ENCODE results near the gene SUN1.
A peak's percentile ranks its signal among the peaks of the same experiment; 100 is the strongest.

Gene SUN1

GRCh38 chr7:908591-909357 lies 76.5 kb downstream of the SUN1 start:
- DNase-seq, result peak; percentile 48

DNA sequence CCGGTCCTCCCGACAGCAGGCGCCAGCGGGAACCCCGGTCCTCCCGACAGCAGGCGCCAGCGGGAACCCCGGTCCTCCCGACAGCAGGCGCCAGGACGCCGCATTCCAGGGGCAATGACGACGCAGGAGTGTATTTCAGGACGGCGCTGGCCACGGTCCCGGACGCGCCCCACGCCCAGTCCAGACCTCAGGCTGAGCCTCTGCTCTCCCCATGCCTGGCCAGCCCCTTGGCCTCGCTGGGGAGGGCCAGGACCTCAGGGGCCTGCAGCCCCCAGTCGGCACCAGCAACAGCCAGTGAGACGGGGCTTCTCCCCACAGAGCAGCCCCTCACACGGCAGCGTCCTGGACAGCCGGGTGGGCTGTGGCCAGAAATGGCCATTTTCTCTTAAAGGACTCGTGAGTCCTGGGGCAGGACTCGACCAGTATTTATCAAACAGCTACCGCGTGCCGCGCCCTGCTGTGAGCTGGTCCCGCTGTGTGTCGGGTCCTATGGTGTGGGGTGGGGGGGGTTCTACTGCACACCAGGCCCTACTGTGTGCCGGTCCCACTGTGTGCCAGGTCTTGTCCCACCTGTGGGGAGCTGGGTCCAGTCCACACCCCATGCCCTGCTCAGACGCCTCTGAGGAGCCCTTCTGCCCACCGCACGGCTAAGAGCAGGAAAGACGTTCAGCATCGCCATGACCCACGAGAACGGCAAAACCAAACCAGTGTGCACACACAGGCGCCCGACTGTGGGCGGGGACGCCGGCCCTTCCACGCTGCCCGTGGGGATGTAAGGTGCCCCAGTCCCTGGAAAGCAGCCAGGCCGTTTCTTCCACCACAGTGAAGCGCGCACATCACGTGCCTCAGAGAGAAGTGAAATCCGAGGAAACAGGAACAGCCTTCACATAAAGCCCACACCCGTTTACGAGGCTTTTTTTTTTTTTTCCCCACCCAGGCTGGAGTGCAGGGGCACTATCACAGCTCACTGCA lies 77.4 kb downstream of the SUN1 start:
- DNase-seq, result no peak

DNA sequence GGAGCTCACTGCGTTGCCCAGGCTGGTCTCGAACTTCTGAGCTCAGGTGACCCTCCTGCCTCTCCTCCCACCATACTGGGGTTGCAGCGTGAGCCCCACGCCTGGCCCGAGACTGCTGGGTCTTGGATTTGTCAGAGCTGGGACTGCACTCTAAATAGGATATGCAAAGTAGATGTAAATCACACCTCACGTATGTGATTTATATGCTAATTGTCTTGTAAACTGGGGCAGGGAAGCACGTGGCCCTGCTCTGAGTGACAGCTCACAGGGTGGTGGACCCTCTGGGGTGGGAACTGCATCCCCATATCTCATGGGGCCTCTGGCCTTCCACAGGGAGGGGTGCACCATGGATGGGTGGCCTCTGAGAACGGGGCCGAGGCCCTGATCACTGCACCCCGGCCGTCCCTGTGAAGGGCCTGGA lies 78.2 kb downstream of the SUN1 start:
- DNase-seq, result no peak

DNA sequence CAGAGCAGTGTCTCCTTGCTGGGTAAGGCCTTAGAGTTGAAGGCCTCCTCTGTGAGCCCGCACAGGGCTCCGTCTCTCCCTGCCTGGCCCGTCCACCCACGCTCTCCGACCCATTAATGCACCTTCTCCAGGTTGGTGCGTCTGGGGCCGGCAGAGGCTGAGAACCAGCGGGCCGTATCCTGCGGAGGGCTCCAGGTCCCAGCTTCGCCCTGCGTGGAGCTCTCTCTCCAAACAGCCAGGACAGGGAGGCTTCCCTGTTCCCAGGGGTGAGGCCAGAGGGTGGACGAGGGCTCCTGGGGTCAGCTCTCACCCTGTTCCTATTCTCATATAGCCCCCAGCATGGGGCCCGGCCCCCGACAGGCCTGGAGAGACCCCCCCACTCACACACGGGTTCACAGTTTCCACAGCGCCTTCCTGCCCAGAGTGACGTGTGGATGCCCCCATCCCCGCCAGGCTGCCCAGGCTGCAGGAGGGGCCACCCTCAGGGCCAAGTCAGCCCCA lies 78.7 kb downstream of the SUN1 start:
- DNase-seq, result no peak

- no peak for DNase-seq
These were observed 79.7 kb downstream of the SUN1 start for GRCh38 chr7:911791-912480.

DNA sequence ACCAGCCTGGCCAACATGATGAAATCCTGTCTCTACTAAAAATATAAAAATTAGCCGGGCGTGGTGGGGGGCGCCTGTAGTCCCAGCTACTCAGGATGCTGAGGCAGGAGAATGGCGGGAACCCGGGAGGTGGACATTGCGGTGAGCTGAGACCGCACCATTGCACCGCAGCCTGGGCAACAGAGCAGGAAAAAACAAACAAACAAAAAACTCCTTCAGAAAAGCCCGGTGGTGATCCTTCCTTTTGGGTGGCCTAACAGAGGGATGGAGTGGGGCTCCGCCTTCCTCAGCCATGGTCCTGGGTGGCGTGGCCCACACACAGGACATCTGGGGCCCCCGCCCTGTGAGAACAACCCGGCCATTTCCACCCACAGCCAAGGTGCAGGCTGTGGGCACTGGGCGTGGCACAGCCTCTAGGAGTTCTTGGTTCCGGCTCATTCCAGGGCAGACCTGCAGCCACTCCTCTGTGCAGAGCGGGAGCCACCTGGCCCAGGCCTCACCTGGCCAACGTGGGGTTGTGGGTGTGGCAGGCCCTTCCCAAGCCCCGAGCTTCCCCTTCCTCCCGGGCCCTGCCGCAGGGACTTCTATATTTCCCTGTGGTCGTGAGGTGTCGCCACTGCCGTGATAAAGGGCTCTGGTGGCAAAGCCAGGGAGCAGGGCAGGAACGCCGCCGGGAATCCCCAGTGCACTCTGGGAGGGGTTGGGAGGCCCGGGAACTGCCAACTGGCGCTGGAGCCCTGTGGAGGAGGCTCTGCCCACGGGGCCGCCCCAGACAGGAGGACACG lies 81.7 kb downstream of the SUN1 start:
- DNase-seq, result no peak

GRCh38 chr7:914521-915194 lies 82.4 kb downstream of the SUN1 start:
- no peak for DNase-seq

DNA sequence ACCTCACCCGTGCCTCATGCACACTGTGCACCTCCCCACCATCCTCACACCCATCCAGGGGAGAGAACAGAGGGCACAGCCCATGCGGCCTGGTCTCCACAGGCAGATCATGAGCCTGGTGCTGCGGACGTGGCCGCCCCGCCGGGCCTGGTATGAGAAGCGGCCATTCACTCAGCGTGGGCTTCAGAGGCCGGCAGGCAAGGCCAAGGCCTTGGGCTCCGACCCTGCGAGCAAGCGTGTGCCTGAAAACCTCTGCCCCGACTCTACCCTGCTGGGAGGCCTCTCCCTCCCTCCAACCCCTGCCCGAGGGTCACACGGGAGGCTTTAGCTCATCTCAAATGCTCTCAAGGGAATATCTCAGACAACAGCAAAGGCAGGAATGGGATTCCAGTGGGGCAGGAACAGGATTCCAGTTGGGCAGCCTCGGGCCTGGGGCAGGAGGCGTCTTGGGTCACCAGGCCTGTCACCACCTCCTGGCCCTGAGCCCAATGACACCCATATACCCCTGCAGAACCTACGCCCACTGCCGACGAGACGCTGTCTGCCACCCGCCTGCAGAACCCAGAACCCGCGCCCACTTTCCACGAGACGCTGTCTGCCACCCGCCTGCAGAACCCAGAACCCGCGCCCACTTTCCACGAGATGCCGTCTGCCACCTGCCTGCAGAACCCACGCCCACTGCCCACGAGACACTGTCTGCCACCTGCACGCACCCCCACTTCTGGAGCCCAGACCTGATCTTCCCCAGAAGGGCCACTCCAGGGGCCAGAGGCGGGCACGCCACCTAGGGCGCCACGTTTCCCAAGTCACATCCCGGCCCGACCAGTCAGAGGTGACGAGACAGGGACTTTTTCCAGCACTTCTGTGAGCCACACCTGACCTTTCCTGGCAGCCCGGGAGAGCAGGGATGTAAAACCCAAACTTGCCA lies 83.3 kb downstream of the SUN1 start:
- no peak for DNase-seq

DNA sequence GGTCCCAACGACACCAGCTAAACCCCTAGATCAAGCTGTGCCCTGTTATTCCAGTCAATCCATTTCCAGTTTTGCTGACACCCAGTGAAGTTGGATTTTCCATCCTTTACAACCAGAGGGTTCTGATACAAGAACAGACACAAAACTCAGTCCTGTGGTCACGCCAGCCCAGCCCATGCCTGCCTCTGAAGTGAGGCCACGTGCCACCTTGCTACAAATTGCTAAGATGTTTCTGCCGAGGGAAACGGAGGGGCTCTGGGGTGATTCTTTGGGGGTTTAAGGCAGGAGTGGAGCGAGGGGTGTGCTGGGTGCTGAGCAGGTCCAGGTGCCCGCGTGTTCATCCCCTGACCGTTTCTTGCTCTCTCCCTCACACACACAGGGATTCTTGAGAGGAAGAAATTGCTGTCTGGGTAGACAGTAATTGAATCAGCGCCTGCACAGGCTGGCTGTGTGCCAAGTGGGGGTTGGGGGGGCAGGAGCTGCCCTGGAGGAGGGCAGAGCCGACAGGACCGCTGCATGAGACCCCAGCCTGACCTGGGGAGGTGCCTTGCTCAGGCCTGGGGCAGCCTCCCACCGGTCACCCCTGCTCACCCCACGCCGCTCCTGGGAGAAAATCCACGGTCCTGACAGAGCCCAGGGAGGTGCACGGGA lies 84.1 kb downstream of the SUN1 start:
- no peak for DNase-seq

- DNase-seq, result no peak
These were observed 85.2 kb downstream of the SUN1 start for GRCh38 chr7:917255-918117.

- DNase-seq, result no peak
These were observed 85.8 kb downstream of the SUN1 start for GRCh38 chr7:918118-918425.

DNA sequence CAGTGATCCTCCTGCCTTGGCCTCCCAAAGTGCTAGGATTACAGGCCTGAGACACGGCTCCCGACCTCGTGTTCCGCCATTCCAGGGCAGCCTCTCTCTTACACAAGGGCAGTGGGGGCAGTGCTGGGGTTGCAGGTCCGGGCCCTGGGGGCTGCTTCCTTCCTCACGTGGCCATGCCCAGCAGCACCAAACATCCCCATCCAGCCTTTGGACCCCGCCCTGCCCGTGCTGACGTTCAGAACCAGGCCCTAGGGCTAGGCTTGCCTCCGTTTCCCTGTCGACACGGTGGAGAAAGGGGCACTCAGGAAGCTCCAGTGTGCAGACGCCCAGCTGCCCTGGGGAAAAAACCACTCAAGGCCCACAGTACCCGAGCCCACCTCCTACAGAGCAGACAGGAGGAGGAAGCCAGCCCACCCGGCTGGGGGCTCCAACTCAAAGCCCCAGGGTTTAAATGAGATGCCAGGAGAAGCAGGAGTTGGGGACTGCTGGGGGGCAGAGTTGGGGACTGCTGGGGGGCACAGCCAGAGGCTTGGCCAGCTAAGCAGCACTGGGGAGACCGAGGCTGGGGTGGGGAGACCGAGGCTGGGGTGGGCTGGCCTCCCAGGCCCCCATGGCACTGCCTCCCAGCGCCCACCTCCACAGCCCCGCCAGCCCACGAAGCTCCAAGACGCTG lies 86.3 kb downstream of the SUN1 start:
- DNase-seq, result no peak

DNA sequence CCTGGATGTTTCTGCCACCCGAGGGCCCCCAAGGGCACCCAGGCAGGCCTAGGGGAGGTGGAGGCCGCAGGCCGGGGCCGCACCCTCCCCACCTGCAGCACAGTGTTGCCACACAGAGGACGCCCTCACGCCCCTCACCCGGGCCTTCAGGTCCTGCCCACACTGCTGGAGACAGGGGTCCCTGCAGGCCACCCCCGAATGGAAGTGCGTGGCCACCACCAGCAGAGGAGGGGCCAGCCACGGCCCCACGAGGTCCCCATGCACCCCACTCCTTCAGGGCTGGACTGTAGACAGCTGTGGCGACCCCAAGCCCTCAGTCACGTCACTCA lies 86.8 kb downstream of the SUN1 start:
- no peak for DNase-seq

DNA sequence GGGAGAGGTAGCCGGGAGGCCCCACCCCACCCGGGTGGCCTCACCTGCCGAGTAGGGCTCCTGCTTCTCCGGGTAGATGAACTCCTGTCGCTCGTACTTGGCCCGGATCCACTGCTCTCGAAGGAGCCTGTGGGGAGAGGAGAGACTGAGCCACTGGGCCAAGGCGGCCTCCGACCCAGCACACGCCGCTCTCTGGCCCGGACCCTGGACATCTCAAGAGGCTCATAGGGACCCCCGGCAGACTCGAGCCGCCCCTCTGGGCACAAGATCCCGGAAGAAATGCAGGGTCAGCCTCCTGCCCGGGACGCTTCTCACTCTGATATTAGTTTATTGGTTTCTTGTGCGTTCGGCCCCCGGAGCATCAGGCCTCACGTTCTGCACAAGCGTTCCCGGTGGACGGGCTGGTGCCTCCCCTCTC lies 87.7 kb downstream of the SUN1 start:
- DNase-seq, result no peak

DNA sequence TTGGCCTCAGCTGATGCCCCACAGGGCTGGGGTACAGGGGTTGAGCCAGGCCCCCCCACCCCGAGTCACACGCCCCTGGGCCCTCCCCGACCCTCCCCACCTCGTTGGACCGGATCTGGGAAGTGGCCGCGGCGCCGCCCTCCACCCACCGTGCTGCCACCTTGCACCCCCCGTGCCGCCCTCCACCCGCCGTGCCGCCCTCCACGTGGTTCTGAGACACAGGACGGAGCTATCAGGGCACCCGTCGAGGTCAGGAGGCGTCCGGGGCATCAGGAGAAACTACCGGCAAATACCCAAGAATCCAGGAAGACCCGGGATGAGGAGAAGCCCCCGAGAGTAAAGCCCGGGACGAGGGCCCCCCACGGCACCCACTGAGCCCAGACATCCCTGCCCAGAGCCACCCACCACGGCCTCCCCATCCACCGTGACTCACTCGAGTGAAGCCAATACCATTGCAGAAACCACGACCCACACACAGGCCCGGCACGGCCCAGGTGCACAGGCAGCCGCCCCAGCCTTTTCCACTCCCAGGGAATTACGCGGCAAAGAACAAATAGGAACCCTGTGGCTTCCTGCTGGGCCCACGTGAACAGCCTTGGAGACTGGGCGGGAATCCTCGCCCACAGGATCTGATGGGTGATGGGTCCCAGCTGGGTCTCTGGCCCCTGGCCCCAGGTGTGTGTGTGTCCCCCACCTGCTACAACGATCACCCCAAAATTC lies 88.2 kb downstream of the SUN1 start:
- DNase-seq, result no peak

DNA sequence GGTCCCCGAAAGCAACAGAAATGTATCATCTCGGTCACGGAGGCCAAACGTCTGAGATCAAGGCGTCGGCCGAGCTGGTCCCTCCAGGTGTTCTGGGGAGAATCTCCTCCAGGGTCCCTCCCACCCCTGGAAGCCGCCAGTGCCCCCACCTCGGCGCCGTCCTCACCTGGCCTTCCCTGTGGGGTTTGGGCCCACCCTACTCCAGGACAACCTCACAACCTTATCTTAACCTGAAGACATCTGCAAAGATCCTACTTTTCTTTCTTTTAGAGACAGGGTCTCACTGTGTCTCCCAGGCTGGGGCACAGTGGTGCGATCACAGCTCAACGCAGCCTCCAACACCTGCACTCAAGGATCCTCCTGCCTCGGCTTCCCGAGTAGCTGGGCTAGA lies 88.8 kb downstream of the SUN1 start:
- DNase-seq, result no peak

GRCh38 chr7:921581-922333 lies 89.5 kb downstream of the SUN1 start:
- no peak for DNase-seq

Measured in activated CD4-positive, alpha-beta T cell treated with anti-CD3 and anti-CD28 coated beads, Interleukin-2, amount 50 U/mL, for 16 hours (primary cell).